HK-2 (cell line): ENCODE data around the gene FXYD2.

Source experiments
- DNase-seq: peaks from one replicate; pipeline ENCODE4 v3.0.0-alpha.2; 2018; ENCODE audit not compliant: unreplicated experiment

Gene FXYD2

GRCh38 chr11:117796872-117797529 is 27.5 kb downstream of the FXYD2 start, which contains the start of gene DSCAML1:
DSCAML1 (minus strand) TSS chr11:117797216; CDS start chr11:117797079, 137 bp downstream.
- no peak for DNase-seq

GRCh38 chr11:117796456-117796871 is 28.1 kb downstream of the FXYD2 start:
- DNase-seq = no peak

GRCh38 chr11:117795638-117796455 is 28.7 kb downstream of the FXYD2 start:
- no peak for DNase-seq

GRCh38 chr11:117794772-117795629 is 29.5 kb downstream of the FXYD2 start:
- DNase-seq = no peak

- no peak for DNase-seq
Measured at GRCh38 chr11:117794135-117794534, 30.4 kb downstream of the FXYD2 start.

- no peak for DNase-seq
Measured at GRCh38 chr11:117793583-117793982, 31.0 kb downstream of the FXYD2 start.

- no peak for DNase-seq
Measured at GRCh38 chr11:117792992-117793391, 31.6 kb downstream of the FXYD2 start.

- no peak for DNase-seq
Measured at GRCh38 chr11:117792241-117792640, 32.3 kb downstream of the FXYD2 start.

- DNase-seq = no peak
Measured at GRCh38 chr11:117790279-117790678, 34.3 kb downstream of the FXYD2 start.

GRCh38 chr11:117789241-117789640 is 35.3 kb downstream of the FXYD2 start:
- no peak for DNase-seq

GRCh38 chr11:117786135-117786870 is 38.2 kb downstream of the FXYD2 start:
- DNase-seq = peak; percentile 18

- no peak for DNase-seq
Measured at GRCh38 chr11:117782101-117782500, 42.4 kb downstream of the FXYD2 start.

GRCh38 chr11:117781627-117782026 is 42.9 kb downstream of the FXYD2 start:
- no peak for DNase-seq

GRCh38 chr11:117780456-117780855 is 44.1 kb downstream of the FXYD2 start:
- DNase-seq = no peak

- no peak for DNase-seq
Measured at GRCh38 chr11:117774553-117774952, 50.0 kb downstream of the FXYD2 start.

GRCh38 chr11:117772360-117772759 is 52.2 kb downstream of the FXYD2 start:
- DNase-seq = no peak

GRCh38 chr11:117771841-117772240 is 52.7 kb downstream of the FXYD2 start:
- no peak for DNase-seq

- no peak for DNase-seq
Measured at GRCh38 chr11:117771197-117771596, 53.3 kb downstream of the FXYD2 start.

- no peak for DNase-seq
Measured at GRCh38 chr11:117770061-117770460, 54.5 kb downstream of the FXYD2 start.
